Upper lobe of left lung (tissue), 4 donors: ENCODE measurements around the gene PIK3C2G.

ENCODE experiments used
- CTCF ChIP-seq, 6 experiments: fragments of 450-650 bp in 4 of 6; fragments of 200-600 bp in 2 of 6; sonication (generic) in 2 of 6; IDR thresholded peaks; one replicate each; pipeline ENCODE4 v1.5.1; 2016 to 2019; ENCODE audit warnings: antibody characterized with exemption in 6 of 6
- EP300 ChIP-seq, 4 donors: sonication (generic); formaldehyde crosslinking; IDR thresholded peaks; one replicate each; pipeline ENCODE4 v1.5.1; 2017; ENCODE audit warnings: antibody characterized with exemption in 4 of 4, control low read depth in 2 of 4
- POLR2A ChIP-seq, 4 donors: fragments of 450-650 bp; IDR thresholded peaks; one replicate each; pipeline ENCODE4 v1.5.1; 2016 to 2017; ENCODE audit warnings: antibody characterized with exemption in 4 of 4, mild to moderate bottlenecking in 2 of 4

- TF ChIP-seq CTCF (IDR thresholded peaks at IDR 0.05): no peak
- TF ChIP-seq POLR2A (IDR thresholded peaks at IDR 0.05): no peak
- no peak for TF ChIP-seq EP300 (IDR thresholded peaks at IDR 0.05)
These were observed 153.4 kb downstream of the PIK3C2G start for GRCh38 chr12:18414671-18415070.
